Suprapubic skin (tissue), 4 donors: ENCODE data around the gene VPS13C. TPM values are rescaled to one million over a fixed set of nuclear protein-coding genes. Genes with fewer than 3 reads are reported as not detected.

Experiments used
- DNase-seq, 2 donors: peaks; one replicate each; pipeline ENCODE4 v3.0.0-alpha.2; 2019; ENCODE audit warnings: low spot score in 2 of 2
- H3K27ac ChIP-seq: fragments of 200-600 bp; sonication (generic); one replicate; pipeline ENCODE4 v1.5.1; 2019
- H3K27me3 ChIP-seq: fragments of 200-600 bp; sonication (generic); one replicate; pipeline ENCODE4 v1.5.1; 2019
- H3K36me3 ChIP-seq: fragments of 200-600 bp; sonication (generic); one replicate; pipeline ENCODE4 v1.5.1; 2019
- H3K4me1 ChIP-seq: fragments of 200-600 bp; sonication (generic); one replicate; pipeline ENCODE4 v1.5.1; 2019
- H3K4me3 ChIP-seq: fragments of 200-600 bp; sonication (generic); one replicate; pipeline ENCODE4 v1.5.1; 2019; ENCODE audit warnings: mild to moderate bottlenecking
- H3K9me3 ChIP-seq: fragments of 200-600 bp; sonication (generic); one replicate; pipeline ENCODE4 v1.5.1; 2019
- CTCF ChIP-seq, 2 donors: fragments of 200-600 bp in 1 of 2; fragments of 450-650 bp in 1 of 2; sonication (generic) in 1 of 2; IDR thresholded peaks; one replicate each; pipeline ENCODE4 v1.5.1; 2016 to 2019; ENCODE audit warnings: antibody characterized with exemption in 2 of 2, mild to moderate bottlenecking in 1 of 2, moderate library complexity in 1 of 2
- EP300 ChIP-seq: sonication (generic); formaldehyde crosslinking; IDR thresholded peaks from one replicate; pipeline ENCODE4 v1.6.1; 2017; ENCODE audit warnings: antibody characterized with exemption
- POLR2A ChIP-seq, 2 donors: fragments of 450-650 bp; IDR thresholded peaks; one replicate each; pipeline ENCODE4 v1.6.1; 2017; ENCODE audit warnings: antibody characterized with exemption in 2 of 2, mild to moderate bottlenecking in 2 of 2, moderate library complexity in 2 of 2
- POLR2AphosphoS5 ChIP-seq, 3 donors: sonication (generic); formaldehyde crosslinking; IDR thresholded peaks; one replicate each; pipeline ENCODE4 v1.6.1; 2017; ENCODE audit warnings: antibody characterized with exemption in 3 of 3
- WGBS: methylation state at CpG from one replicate; pipeline ENCODE4 v1.1.5; 2018; 5-methylcytosine and 5-hydroxymethylcytosine counted together
- total RNA-seq, 4 donors: library from RNA; depleted of rRNA; stranded (reverse); fragments of >200 nt; gene quantifications; one replicate each; pipeline ENCODE4 v1.1.0, GENCODE V29; 2016

Gene VPS13C
- total RNA-seq, 4 donors from 2014 or later = 30.4 to 74.3 (median 42.8) TPM

- WGBS = 100% methylated on average over 1 of the region's 1 CpG
- H3K9me3 ChIP-seq = no peaks in the 10 kb centered on the region
- no peaks in the 10 kb centered on the region for H3K27me3 ChIP-seq
- DNase-seq = no peak
- no peak overlapping the region for H3K4me3 ChIP-seq
- H3K36me3 ChIP-seq = peaks cover 44% of the 10 kb centered on the region
- no peak overlapping the region for H3K27ac ChIP-seq
- no peaks in the 10 kb centered on the region for H3K4me1 ChIP-seq
- TF ChIP-seq EP300 (no peak), POLR2A (IDR thresholded peaks at IDR 0.05) (no peak), CTCF (IDR thresholded peaks at IDR 0.05) (no peak)
Observed at GRCh38 chr15:61907753-61908086, 152.5 kb downstream of the VPS13C start.

- DNase-seq = no peak
- no peak overlapping the region for H3K27ac ChIP-seq
Observed at GRCh38 chr15:61906961-61907752, 153.1 kb downstream of the VPS13C start.

GRCh38 chr15:61893146-61893545, 167.1 kb downstream of the VPS13C start:
- no peak overlapping the region for H3K4me3 ChIP-seq

More at GRCh38 chr15:61906961-61907752, 153.1 kb downstream of the VPS13C start:
- no peaks in the 10 kb centered on the region for H3K4me1 ChIP-seq
- H3K4me3 ChIP-seq = no peak overlapping the region
- TF ChIP-seq EP300 (no peak), POLR2AphosphoS5 (IDR thresholded peaks at IDR 0.05) (no peak), POLR2A (IDR thresholded peaks at IDR 0.05) (no peak), CTCF (IDR thresholded peaks at IDR 0.05) (no peak)
- H3K27me3 ChIP-seq = no peaks in the 10 kb centered on the region
- no peaks in the 10 kb centered on the region for H3K9me3 ChIP-seq
- 93% methylated on average over 4 of the region's 4 CpGs for WGBS
- peaks cover 47% of the 10 kb centered on the region for H3K36me3 ChIP-seq

GRCh38 chr15:61892140-61892539, 168.1 kb downstream of the VPS13C start:
- DNase-seq = no peak
- no peak overlapping the region for H3K4me3 ChIP-seq
- no peak overlapping the region for H3K27ac ChIP-seq
- H3K36me3 ChIP-seq = peaks cover 33% of the 10 kb centered on the region
- H3K4me1 ChIP-seq = no peaks in the 10 kb centered on the region
- peaks cover 13% of the 10 kb centered on the region for H3K9me3 ChIP-seq
- H3K27me3 ChIP-seq = no peaks in the 10 kb centered on the region
- 100% methylated on average over 1 of the region's 1 CpG for WGBS
- TF ChIP-seq POLR2AphosphoS5 (IDR thresholded peaks at IDR 0.05) = no peak
- TF ChIP-seq POLR2A (IDR thresholded peaks at IDR 0.05) = no peak
- no peak for TF ChIP-seq EP300
- TF ChIP-seq CTCF (IDR thresholded peaks at IDR 0.05) = no peak

More at GRCh38 chr15:61893146-61893545, 167.1 kb downstream of the VPS13C start:
- DNase-seq = no peak
- Histone ChIP-seq H3K27ac (no peak overlapping the region), H3K9me3 (peaks cover 13% of the 10 kb centered on the region), H3K4me1 (no peaks in the 10 kb centered on the region), H3K36me3 (peaks cover 33% of the 10 kb centered on the region), H3K27me3 (no peaks in the 10 kb centered on the region)
- no peak for TF ChIP-seq POLR2A (IDR thresholded peaks at IDR 0.05)
- no peak for TF ChIP-seq POLR2AphosphoS5 (IDR thresholded peaks at IDR 0.05)
- no peak for TF ChIP-seq CTCF (IDR thresholded peaks at IDR 0.05)
- TF ChIP-seq EP300 = no peak

- no peak for DNase-seq
- 90% methylated on average over 2 of the region's 2 CpGs for WGBS
- TF ChIP-seq CTCF (IDR thresholded peaks at IDR 0.05) = no peak
- no peak for TF ChIP-seq POLR2A (IDR thresholded peaks at IDR 0.05)
- no peak for TF ChIP-seq POLR2AphosphoS5 (IDR thresholded peaks at IDR 0.05)
- no peak for TF ChIP-seq EP300
- no peak overlapping the region for H3K4me3 ChIP-seq
- H3K36me3 ChIP-seq = peaks cover 29% of the 10 kb centered on the region
- H3K27ac ChIP-seq = no peak overlapping the region
- no peaks in the 10 kb centered on the region for H3K4me1 ChIP-seq
- H3K27me3 ChIP-seq = no peaks in the 10 kb centered on the region
- H3K9me3 ChIP-seq = peaks cover 13% of the 10 kb centered on the region
Observed at GRCh38 chr15:61890106-61890505, 170.1 kb downstream of the VPS13C start.
